B cell (primary cell): ENCODE measurements around the gene TMEM86B. TPM values are rescaled to one million over a fixed set of nuclear protein-coding genes. Genes with fewer than 3 reads are reported as not detected.

ENCODE experiments used
- ATAC-seq: fragments of 200-7000 bp; cut with Tn5 transposase; one replicate; pipeline ENCODE4 v1.10.0; 2021; ENCODE audit warnings: low read depth, mild to moderate bottlenecking, moderate number of reproducible peaks, moderate library complexity
- CTCF ChIA-PET: fragments of 350-600 bp; sonication (Branson Sonifier 250); formaldehyde crosslinking; loops from one replicate; lab custom pipeline; 2021; ENCODE audit warnings: antibody characterized with exemption, inconsistent platforms; lab: Charles Lee
- POLR2A ChIA-PET: fragments of 350-600 bp; sonication (Branson Sonifier 250); formaldehyde crosslinking; loops from one replicate; lab custom pipeline; 2021; ENCODE audit warnings: antibody characterized with exemption; lab: Charles Lee
- DNase-seq: peaks from one replicate; pipeline ENCODE4 v3.0.0; 2013
- H2AFZ ChIP-seq: 2 replicates; pipeline ENCODE4 v1.6.1; 2012; ENCODE audit warnings: mild to moderate bottlenecking, low read depth, low read length; ENCODE audit not compliant: insufficient read depth, poor library complexity, severe bottlenecking
- H3K27ac ChIP-seq, 2 donors: 1 replicate in 1 of 2; 2 replicates in 1 of 2; pipeline ENCODE4 v1.5.1; 2012 to 2013; ENCODE audit warnings: low read length in 2 of 2, mild to moderate bottlenecking in 2 of 2, moderate library complexity in 1 of 2
- H3K27me3 ChIP-seq, 4 experiments: fragments of 200-600 bp in 1 of 4; sonication (generic) in 1 of 4; replicated peaks in 1 of 4; 1 replicate in 2 of 4; 2 replicates in 2 of 4; pipeline versions ENCODE4 v1.6.1 to v1.7.0; 2013 to 2016; ENCODE audit warnings: low read length in 3 of 4, mild to moderate bottlenecking in 2 of 4, mixed read lengths in 1 of 4, moderate library complexity in 1 of 4; ENCODE audit not compliant: insufficient read depth in 4 of 4, control insufficient read depth in 3 of 4; ENCODE audit errors: control extremely low read depth in 1 of 4
- H3K36me3 ChIP-seq, 2 experiments: replicated peaks in 1 of 2; 1 replicate in 1 of 2; 2 replicates in 1 of 2; pipeline versions ENCODE4 v1.6.1 to v1.7.1; 2013; ENCODE audit warnings: low read length in 1 of 2; ENCODE audit not compliant: insufficient read depth in 2 of 2, control insufficient read depth in 1 of 2; ENCODE audit errors: control extremely low read depth in 1 of 2, extremely low read depth in 1 of 2
- H3K4me1 ChIP-seq, 2 donors: fragments of 200-600 bp in 1 of 2; sonication (generic) in 1 of 2; 1 replicate in 1 of 2; 2 replicates in 1 of 2; pipeline versions ENCODE4 v1.5.1 to v1.6.1; 2013 to 2017; ENCODE audit warnings: low read length in 2 of 2; ENCODE audit not compliant: control insufficient read depth in 2 of 2, insufficient read depth in 2 of 2
- H3K4me2 ChIP-seq: replicated peaks from 2 replicates; pipeline ENCODE3; 2012; ENCODE audit warnings: mild to moderate bottlenecking, low read depth, low read length; ENCODE audit not compliant: poor library complexity, severe bottlenecking
- H3K4me3 ChIP-seq, 5 experiments: fragments of 200-600 bp in 1 of 5; sonication (generic) in 1 of 5; 1 replicate in 3 of 5; 2 replicates in 2 of 5; pipeline versions ENCODE4 v1.5.1 to v1.7.0; 2011 to 2016; ENCODE audit warnings: low read length in 4 of 5, mild to moderate bottlenecking in 4 of 5, low read depth in 2 of 5, control low read depth in 1 of 5, moderate library complexity in 1 of 5; ENCODE audit not compliant: insufficient read depth in 1 of 5; ENCODE audit errors: control extremely low read depth in 1 of 5, extremely low read depth in 1 of 5
- H3K79me2 ChIP-seq: fragments of 200-600 bp; sonication (generic); one replicate; pipeline ENCODE4 v1.6.0; 2016; ENCODE audit warnings: low read length; ENCODE audit not compliant: control insufficient read depth, insufficient read depth
- H3K9ac ChIP-seq: fragments of 200-600 bp; sonication (generic); 2 replicates; pipeline ENCODE4 v1.6.1; 2017; ENCODE audit warnings: mild to moderate bottlenecking, low read length, moderate library complexity
- H3K9me3 ChIP-seq, 3 donors: one replicate each; pipeline versions ENCODE4 v1.6.1 to v1.7.1; 2013; ENCODE audit warnings: low read length in 2 of 3; ENCODE audit not compliant: control insufficient read depth in 2 of 3, insufficient read depth in 1 of 3; ENCODE audit errors: control extremely low read depth in 1 of 3
- H4K20me1 ChIP-seq: 2 replicates; pipeline ENCODE4 v1.6.0; 2012; ENCODE audit warnings: mild to moderate bottlenecking, low read length; ENCODE audit not compliant: insufficient read depth, control insufficient read depth, poor library complexity, severe bottlenecking
- H3K27ac Mint-ChIP-seq: one replicate; pipeline ENCODE4 v1.8.0; 2021; ENCODE audit warnings: mixed read lengths
- H3K27me3 Mint-ChIP-seq: one replicate; pipeline ENCODE4 v1.8.0; 2021; ENCODE audit warnings: mixed read lengths
- H3K4me1 Mint-ChIP-seq: one replicate; pipeline ENCODE4 v1.8.0; 2021; ENCODE audit warnings: mixed read lengths
- H3K4me3 Mint-ChIP-seq: one replicate; pipeline ENCODE4 v1.8.0; 2021; ENCODE audit warnings: mixed read lengths
- H3K9me3 Mint-ChIP-seq: one replicate; pipeline ENCODE4 v1.8.0; 2022; ENCODE audit warnings: mixed read lengths; ENCODE audit not compliant: insufficient read depth
- CTCF ChIP-seq: fragments of 200-600 bp; IDR thresholded peaks from one replicate; pipeline ENCODE4 v1.8.0; 2022; ENCODE audit warnings: antibody characterized with exemption, mild to moderate bottlenecking
- EZH2 ChIP-seq: IDR thresholded peaks from 2 replicates; pipeline ENCODE4 v1.6.1; 2012; ENCODE audit warnings: borderline replicate concordance, low read depth, mild to moderate bottlenecking, moderate library complexity, low read length; ENCODE audit not compliant: insufficient read depth, poor library complexity, severe bottlenecking
- WGBS: methylation state at CpG from one replicate; pipeline ENCODE4 v1.1.5; 2013; ENCODE audit warnings: missing lambda C conversion rate; ENCODE audit not compliant: insufficient coverage; 5-methylcytosine and 5-hydroxymethylcytosine counted together
- intact Hi-C: fragments of 100-400 bp; cut with micrococcal nuclease; formaldehyde crosslinking; loops from one replicate; pipeline ENCODE4 v1.10.0; 2022
- polyA plus RNA-seq: library from polyadenylated mRNA; depleted of rRNA; stranded (reverse); fragments of >200 nt; gene quantifications from 2 replicates; pipeline ENCODE4 v1.2.3, GENCODE V29; 2012
- total RNA-seq, 2 donors: library from RNA; stranded (reverse); fragments of 120-200 nt in 1 of 2; gene quantifications; 1 replicate in 1 of 2; 2 replicates in 1 of 2; pipeline versions ENCODE4 v1.2.3 to v1.2.4, GENCODE V29; 2013 to 2022

Gene TMEM86B
- total and polyA plus RNA-seq, 2 donors (not counting 1 experiment from before 2014, with no cell fraction given) = 13.6 to 20.7 TPM

- Histone ChIP-seq H3K4me3 (no peak within 1 kb of the TSS), H3K27ac (no peak within 1 kb of the TSS), H2AFZ (no peak within 1 kb of the TSS), H3K4me2 (no peak within 1 kb of the TSS), H3K36me3 (no peaks in the 10 kb centered on the region), H4K20me1 (no peaks in the 10 kb centered on the region), H3K9me3 (peaks cover 0 to 25% (median 6%) of the 10 kb centered on the region in 3 donors), H3K9ac (no peak within 1 kb of the TSS), H3K27me3 (peaks cover 0 to 31% (median 8%) of the 10 kb centered on the region in 4 experiments), H3K4me1 (no peaks in the 10 kb centered on the region), H3K79me2 (no peaks in the 10 kb centered on the region)
- TF ChIP-seq CTCF (no peak), EZH2 (no peak)
- ChIA-PET CTCF (interaction anchor here (1.1 kb wide), 1 partner anchor 68 kb away, joined by 5 read pairs; no protein-coding TSS in a partner anchor), POLR2A (interaction anchor here (0.6 kb wide), 1 partner anchor 205 kb away, joined by 6 read pairs; no protein-coding TSS in a partner anchor)
- Mint-ChIP-seq H3K27ac (no peak within 1 kb of the TSS), H3K9me3 (peaks cover 3% of the 10 kb centered on the region), H3K27me3 (peaks cover 36% of the 10 kb centered on the region), H3K4me3 (no peak within 1 kb of the TSS), H3K4me1 (no peaks in the 10 kb centered on the region)
- intact Hi-C loops = no loop called here
- WGBS = 63% methylated on average over 12 of the region's 18 CpGs
- no peak for ATAC-seq
- no peak for DNase-seq
These were observed 19.5 kb downstream of the TMEM86B start, which contains the start of gene PTPRH for GRCh38 chr19:55208880-55209692. Gene PTPRH, minus strand, starts transcription at chr19:55209501. Its CDS starts 68 bp downstream, at chr19:55209433.
